GM19328 (cell line): ENCODE results near the gene GINM1.

Experiments used
- ATAC-seq: cut with Tn5 transposase; IDR thresholded peaks from one replicate; pipeline ENCODE4 v1.9.1; 2021; ENCODE audit warnings: mild to moderate bottlenecking, moderate library complexity; ENCODE audit not compliant: unreplicated experiment

GINM1 gene

DNA sequence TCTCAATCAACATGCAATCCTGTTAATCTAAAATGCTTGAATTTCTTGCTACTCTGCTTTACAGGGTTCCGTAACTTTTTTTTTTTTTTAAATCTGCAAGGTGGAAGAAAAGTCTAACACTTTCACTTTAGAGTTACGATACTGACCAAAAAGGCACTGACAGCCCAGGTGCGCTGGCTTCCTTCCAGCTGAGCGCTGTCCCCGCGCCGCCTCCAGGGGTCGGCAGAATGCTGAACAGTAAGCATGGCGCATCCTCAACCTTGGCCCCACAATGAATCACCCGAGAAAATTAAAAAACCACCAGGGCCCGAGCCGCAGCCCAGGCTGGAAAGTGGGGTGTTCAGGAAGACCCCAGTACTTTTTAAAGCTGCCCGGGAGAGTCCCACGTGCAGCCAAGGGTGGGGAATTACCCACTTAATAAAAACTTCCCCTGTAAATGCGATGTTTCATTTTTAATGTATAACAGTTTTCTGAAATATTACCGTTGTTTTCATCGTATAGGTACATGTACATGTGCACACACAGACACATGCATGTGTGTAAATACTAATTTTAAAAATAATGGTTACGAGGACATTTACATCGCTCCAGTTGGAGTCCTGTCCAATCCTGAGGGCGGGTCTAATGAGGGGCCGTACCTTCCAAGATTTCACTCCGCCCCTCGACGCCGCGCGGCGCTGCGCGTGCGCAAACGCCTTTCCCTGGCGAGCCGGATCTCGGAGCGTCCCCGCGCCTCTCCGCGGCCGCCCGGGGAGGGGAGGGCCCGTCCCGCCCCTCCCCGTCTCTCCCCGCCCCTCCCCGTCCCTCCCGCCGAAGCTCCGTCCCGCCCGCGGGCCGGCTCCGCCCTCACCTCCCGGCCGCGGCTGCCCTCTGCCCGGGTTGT, at the start of gene GINM1:
TSS of gene GINM1 (plus strand) at position 849 of the 883 bp plus-strand sequence. CDS start 40 bp downstream, outside the sequence.
- ATAC-seq = peak; percentile 84

DNA sequence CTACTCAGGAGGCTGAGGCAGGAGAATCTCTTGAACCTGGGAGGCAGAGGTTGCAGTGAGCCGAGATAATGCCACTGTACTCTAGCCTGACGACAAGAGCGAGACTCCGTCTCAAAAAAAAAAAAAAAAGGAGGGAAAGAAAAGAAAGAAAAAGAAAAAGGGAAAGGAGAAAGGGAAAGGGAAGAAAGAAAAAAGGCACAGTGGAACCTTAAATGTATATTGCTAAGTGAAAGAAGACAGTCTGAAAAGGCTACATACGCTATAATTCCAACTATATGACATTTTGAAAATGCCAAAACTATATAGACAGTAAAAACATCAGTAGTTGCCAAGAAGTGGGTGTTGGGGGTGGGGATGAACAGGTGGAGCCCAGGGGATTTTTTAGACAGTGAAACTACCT, 36.5 kb upstream of the GINM1 start:
- no peak for ATAC-seq

- no peak for ATAC-seq
These were observed 31.4 kb upstream of the GINM1 start for GRCh38 chr6:149534742-149535141.

GRCh38 chr6:149541139-149541538, 25.0 kb upstream of the GINM1 start:
- ATAC-seq = no peak

GRCh38 chr6:149544646-149545257, 21.4 kb upstream of the GINM1 start:
- ATAC-seq = no peak

DNA sequence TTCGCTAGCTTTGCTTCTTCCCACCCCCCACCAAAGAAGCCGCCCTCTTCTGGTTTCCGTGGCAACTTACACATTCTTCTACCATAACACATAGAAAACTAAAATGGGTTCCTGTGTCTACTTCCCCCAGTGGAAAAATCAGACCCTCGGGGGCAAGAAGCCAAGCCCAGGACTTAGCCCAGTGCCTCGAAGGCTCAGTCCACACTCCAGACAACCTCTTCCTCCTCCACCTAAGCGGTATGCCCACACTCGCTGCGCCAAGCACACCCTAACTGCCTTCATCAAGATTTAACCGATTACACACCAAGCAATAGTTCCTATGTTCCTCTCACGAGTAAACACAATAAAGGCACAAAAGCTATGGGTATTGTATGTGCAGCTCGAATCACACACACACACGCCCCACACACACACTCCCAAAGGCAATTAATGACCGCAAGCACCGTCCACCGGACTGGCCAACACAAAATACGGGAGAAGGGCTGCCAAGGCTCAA, 20.9 kb upstream of the GINM1 start:
- ATAC-seq = no peak

DNA sequence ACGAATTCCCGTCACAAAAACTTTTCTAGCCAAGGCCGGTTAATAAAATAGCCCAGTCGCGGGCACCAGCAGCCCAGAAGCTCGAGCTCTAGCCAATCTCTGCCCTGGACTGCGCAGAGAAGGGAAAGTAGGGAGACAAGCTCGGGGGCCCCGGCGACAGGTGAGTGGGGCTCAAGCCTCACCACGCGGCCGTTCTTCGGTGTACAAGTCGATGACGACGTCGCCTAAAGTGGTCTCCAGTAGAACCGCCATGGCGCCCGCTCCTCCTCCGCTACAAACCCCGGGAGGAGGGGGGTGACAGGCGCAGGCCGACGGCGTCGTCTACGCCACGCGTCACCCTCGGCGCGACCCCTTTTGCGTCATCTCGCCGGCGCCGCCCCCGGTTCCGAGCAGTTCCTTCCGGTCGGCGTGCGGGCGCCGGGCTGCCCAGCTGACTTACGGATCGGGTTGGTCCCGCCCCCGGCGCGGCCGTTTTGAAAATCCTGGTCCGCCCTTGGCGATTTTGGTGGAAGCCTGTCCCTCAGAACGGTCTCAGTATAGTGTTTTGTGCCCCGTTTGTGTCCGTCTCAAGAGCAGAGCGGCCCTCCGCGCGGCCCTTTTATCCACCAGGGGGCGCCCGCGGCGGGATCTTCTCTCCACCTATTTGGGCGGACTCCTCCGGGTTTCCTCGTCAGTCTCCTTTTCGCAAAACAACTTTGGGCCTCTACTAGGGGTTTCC, 20.3 kb upstream of the GINM1 start, which contains the start of gene PPIL4:
TSS of gene PPIL4 (minus strand) at position 290 of the 718 bp plus-strand sequence. CDS start at position 252, 38 bp downstream.
- ATAC-seq = peak; percentile 92

- ATAC-seq = no peak
These were observed 14.3 kb upstream of the GINM1 start for GRCh38 chr6:149551920-149552319.

GRCh38 chr6:149558029-149558428, 8.1 kb upstream of the GINM1 start:
- no peak for ATAC-seq

DNA sequence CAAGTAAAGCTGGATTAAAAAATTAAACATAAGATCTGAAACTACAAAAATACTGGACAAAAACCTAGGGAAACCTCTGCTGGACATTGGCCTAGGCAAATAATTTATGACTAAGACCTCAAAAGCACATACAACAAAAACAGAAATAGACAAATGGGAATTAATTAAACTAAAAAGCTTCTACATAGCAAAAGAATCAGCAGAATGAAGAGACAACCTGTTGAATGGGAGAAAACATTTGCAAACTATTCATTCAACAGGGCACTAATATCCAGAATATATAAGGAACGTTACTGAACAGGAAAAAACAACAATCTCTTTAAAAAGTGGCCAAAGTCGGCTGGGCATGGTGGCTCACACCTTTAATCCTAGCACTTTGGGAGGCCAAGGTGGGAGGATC, 6.8 kb upstream of the GINM1 start:
- no peak for ATAC-seq

GRCh38 chr6:149560736-149561135, 5.4 kb upstream of the GINM1 start:
- ATAC-seq = no peak

DNA sequence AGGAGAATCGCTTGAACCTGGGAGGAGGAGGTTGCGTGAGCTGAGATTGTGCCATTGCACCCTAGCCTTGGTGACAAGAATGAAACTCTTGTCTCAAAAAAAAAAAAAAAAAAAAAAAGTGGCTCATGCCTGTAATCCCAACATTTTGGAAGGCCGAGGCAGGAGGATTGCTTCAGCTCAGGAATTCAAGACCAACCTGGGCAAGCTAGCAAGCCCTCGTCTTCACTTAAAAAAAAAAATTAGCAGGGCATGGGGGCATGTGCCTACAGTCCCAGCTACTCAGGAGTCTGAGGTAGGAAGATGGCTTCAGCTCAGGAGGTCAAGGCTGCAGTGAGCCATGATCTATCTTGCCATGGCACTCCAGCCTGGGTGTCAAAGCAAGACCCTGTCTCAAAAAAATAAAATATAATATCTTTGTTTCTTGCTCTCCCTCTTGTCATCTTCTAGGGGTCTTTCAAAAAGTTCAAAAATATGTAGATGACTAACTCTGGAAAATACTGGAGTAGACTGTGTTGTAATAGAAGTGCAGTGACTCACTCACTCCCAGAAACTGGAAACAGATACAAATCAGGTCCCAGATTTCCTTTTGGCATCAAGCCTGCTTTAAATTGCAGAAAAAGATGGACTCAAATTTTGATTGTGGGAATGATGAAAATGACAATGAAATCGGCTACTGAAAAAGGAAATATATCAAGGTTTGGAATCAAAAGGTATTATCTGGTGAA, 2.8 kb upstream of the GINM1 start:
- no peak for ATAC-seq

DNA sequence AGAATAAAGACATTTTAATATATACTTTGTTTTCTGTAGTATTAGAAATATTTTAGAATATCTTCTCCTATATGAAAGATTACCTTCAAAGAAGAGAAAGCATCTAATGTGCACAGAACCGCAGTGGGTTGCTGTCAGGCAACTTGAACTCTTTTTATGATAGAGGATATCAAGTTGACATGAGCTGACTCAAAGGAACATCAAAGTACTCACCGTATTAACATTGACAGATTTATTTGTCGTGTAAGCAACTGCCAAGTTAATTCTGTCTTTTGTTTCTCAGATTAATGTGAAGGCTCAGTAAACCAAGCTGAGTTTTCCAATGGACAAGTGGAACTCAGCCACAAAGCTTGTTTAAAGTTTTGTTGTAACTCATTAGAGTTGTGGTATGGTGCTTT, 2.2 kb upstream of the GINM1 start:
- ATAC-seq = no peak

GRCh38 chr6:149566410-149567193, 427 bp downstream of the GINM1 start:
- peak; percentile 18 for ATAC-seq

DNA sequence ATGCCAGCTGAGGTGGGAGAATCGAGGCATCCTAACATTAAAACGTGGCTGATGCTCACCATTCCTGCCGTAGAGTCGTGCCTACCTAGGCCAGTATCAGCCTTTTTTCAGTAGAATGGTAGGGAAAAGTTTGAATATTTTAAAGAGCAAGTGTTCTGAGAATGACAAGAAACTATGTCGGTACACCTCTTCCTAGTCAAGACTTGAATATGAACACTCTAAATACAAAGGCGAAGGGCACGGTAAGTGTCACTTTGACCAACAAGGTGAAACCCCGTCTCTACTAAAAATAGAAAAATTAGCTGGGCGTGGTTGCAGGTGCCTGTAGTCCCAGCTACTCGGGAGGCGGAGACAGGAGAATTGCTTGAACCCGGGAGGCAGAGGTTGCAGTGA, 1.0 kb downstream of the GINM1 start:
- ATAC-seq = no peak

DNA sequence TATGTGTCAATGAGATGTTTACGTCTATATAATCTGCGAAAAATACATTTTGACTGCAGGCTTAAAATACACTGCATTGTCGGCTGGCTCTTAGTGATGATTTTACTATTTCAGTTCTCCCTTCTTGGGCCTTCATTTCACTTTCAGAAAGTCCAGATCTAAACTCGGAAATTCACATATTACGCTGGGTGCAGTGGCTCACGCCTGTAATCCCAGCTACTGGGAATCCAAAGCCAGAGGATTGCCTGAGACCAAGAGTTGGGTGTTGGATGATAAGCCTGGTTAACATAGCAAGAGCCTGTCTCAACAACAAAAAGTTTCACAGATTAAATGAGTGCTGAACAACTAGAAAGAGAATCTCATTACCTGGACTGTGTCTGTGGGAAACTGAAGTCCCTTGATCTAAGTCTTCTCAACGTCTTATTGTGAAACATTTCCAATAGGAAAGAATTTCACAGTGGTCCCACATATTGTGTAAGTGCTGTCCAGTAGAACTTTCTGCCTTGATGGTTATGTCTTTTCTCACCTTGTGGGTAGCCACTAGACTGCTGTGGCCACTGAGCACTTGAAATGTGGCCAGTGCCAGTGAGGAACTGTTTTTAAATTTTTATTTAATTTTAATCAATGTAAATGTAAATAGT, 1.9 kb downstream of the GINM1 start:
- ATAC-seq = no peak

- no peak for ATAC-seq
These were observed 14.7 kb downstream of the GINM1 start for GRCh38 chr6:149580880-149581279.

DNA sequence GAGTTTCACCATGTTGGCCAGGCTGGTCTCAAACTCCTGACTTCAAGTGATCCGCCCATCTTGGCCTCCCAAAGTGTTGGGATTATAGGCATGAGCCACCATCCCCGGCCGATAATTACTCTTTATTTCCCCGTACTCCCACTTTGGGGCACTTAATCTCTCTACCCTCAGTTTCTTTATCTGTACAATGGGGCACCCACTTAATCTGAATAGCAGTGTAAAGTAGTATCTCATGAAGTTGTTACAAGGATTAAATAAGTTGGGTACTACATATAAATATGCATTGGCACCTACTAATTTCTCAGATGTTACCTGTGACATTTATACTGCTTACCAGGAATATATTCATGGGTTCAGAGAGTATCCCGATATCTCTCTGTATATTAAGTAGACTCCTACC, 15.2 kb downstream of the GINM1 start:
- ATAC-seq = no peak

DNA sequence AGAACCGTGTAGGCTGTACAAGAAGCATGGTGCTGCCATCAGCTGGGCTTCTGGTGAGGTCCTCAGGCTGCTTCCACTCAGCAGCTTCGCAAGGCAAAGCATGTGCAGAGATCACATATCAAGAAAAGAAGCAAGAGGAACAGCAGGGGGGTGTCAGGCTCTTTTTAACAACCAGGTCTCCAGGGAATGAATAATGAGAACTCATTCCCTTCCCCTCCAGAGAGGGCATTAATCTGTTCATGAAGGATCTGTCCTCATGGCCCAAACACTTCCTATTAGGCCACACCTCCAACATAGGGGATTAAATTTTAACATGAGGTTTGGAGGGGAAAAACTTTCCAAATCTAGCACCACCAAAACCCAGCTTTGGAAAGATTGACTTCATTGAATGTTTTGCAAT, 20.0 kb downstream of the GINM1 start:
- no peak for ATAC-seq
